Jurkat, Clone E6-1 (cell line): ENCODE measurements around the gene ZBTB45.
"Not testable (repeated sequence)": the region's sequence is repeated elsewhere in the genome, so short reads cannot be mapped to it uniquely, and the experiment has no call there.

Experiments
- DNase-seq: peaks from one replicate; pipeline ENCODE4 v3.0.0-alpha.2; 2011; ENCODE audit warnings: low read depth, low spot score
- H3K4me3 ChIP-seq: 2 replicates; pipeline ENCODE4 v1.5.1; 2011; ENCODE audit warnings: mild to moderate bottlenecking, low read length, control low read depth, moderate library complexity

The ZBTB45 gene

GRCh38 chr19:58514564-58515022 lies 5.0 kb downstream of the ZBTB45 start:
- DNase-seq = no peak
- peak overlapping the region; percentile 98 for H3K4me3 ChIP-seq

GRCh38 chr19:58513694-58514563 lies 5.7 kb downstream of the ZBTB45 start:
- peak overlapping the region; percentile 98 for H3K4me3 ChIP-seq
- DNase-seq = peak; percentile 94

DNA sequence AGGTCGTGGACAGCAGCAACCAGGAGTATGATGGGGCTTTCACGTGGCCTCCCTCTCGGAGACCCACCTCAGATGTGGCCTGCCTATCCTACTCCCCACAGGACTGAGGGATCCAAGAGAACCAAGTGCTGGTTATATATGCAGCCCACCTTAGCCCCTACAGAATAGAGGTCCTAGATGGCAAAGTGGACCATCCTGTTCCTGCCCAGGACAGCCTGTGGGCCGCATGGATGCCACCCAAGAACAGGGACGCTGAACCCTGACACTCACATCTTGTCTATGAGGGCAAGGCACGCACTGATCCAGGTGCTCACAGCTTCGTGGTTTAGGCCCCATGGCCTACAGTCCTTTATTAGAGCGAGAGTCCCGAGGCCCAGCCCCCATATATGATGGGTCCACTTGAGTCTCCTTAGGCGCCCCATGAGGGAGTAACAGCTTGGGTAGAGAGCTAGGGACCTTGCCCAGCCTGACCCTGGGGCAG lies 6.4 kb downstream of the ZBTB45 start:
- H3K4me3 ChIP-seq = peak overlapping the region; percentile 98
- DNase-seq = no peak

DNA sequence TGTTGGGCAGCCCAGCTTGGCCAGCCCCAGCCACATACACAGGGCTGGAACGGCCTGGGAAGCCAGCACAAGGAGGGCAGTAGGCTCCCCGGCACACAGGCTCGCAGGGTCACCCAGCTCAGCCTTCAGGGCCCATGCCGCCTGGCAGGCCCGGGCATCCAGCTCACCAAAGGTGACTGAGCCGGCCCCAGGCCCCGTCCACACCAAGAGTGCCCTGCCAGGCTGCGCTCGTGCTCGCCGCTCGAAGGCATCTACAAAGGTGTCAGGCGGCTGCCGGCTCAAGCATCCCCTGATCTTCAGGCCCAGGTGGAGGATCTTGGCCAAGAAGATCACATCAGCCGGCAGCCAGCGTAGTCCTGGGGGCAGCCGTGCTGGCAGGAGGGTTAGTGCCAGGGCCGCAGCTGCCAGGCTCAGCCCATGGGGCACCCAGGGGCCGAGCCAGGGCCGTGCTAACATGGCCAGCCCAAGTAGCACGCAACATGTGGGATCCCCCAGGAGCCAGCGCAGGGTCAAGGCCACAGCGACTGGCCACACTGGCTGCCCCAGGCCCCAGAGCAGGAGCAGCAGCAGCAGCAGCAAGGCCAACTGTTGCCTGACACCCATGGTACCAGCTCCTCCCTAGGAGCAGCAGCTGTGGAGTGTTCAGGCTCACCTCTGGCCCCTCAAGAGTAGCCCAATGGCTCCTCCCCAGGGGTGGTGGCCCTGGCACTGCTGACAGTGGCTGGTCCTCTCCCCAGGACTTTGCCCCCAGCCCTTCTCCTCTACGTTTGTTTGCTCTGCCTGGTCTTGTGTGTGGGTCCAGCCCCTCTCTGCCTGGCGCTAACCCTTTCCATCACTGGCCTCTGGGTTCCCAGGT lies 8.0 kb downstream of the ZBTB45 start, which contains the start of gene SLC27A5:
Gene SLC27A5 (minus strand): TSS at position 640 of the 856 bp plus-strand sequence. CDS start 37 bp downstream, at position 603.
- no peak for DNase-seq

GRCh38 chr19:58510084-58510862 lies 9.3 kb downstream of the ZBTB45 start:
- no peak for DNase-seq
- H3K4me3 ChIP-seq = no peak overlapping the region

More for the DNA sequence above, 8.0 kb downstream of the ZBTB45 start, which contains the start of gene SLC27A5:
- H3K4me3 ChIP-seq = no peak within 1 kb of the TSS

DNA sequence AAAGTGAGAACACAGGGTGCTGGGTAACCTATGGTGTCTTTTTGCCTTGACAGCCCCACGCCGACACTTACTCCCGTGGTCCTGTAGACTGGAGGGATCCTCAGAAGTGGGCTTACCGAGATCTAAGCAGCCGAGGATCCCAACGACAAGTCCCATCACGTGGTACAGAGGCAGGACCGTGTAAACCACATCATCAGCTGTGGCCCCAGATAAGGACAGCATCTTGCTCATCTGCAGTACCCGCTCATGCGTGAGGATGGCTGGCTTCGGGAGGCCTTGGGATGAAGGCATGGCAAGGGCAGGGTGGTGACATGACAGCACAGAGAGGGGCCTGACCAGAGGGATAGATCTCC lies 9.9 kb downstream of the ZBTB45 start:
- no peak for DNase-seq
- no peak overlapping the region for H3K4me3 ChIP-seq

DNA sequence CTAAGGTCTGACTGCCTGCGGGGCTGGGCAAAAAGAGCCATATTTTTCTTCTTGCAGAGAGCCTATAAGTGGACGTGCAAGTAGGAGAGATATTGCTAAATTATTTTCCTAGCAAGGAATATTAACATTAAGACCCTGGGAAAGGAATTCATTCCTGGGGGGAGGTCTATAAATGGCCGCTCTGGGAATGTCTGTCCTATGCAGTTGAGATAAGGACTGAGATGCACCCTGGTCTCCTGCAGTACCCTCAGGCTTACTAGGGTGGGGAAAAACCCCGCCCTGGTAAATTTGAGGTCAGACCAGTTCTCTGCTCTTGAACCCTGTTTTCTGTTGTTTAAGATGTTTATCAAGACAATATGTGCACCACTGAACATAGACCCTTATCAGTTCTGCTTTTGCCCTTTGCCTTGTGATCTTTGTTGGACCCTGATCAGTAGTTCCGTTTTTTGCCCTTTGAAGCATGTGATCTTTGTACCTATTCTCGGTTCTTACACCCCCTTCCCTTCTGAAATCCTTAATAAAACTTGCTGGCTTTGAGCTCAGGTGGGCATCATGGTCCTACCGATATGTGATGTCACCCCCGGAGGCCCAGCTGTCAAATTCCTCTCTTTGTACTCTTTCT lies 11.9 kb downstream of the ZBTB45 start:
- H3K4me3 ChIP-seq, DNase-seq: not testable (repeated sequence)

DNA sequence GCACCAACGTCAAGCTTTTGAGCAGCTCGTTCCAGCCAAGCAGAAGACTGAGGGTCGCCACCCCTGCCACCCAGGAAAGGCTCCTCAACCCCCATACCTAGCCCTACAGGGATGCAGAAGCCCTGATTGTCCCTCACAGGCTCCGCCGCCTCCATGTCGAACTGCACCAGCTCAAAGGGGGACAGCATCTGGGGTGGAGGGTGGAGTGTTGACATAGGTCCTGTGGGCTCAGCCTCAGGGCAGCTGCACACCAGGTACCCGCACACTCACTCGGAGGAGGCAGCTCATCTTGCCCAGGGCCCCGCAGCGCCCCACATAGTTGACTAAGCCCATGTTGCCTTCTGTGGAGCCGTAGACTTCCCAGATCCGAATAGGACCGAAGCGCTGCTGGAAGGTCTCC lies 19.4 kb downstream of the ZBTB45 start:
- peak overlapping the region; percentile 92 for H3K4me3 ChIP-seq

GRCh38 chr19:58499021-58499927 lies 20.3 kb downstream of the ZBTB45 start:
- peak overlapping the region; percentile 92 for H3K4me3 ChIP-seq
- DNase-seq = peak; percentile 96

More for the DNA sequence above, 19.4 kb downstream of the ZBTB45 start:
- no peak for DNase-seq

DNA sequence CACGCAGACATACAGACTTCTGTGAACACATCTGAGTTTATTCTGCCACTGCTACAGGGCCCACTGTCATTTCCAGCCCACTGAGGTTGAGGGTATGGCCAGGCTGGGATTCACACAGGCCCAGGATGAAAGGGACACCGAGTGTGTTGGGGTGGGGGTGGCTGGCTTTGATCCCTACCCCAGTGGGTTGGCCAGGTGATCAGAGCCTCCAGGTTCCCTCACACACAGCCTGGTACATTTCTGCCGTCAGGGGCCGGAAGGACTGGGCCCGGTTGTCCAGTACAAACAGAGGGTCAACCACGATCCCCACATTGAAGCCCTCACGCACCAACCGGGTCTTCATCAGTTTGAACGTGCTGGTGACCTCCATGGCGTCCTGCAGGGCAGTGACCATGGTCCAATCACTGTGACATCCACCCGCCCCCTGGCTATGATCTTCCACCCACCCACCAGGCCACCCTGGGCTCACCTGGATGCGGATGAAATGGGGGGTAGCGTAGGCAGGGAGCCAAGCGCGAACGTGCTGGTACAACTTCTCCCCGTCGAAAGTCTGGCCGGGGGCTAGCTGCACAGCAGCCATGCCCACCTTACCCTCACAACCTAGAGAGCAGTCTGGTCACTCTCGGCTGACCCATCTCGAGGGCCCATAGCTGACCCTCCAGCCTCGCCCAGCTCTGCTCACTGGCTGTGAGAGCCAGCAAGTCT lies 21.1 kb downstream of the ZBTB45 start:
- no peak for DNase-seq
- H3K4me3 ChIP-seq = peak overlapping the region; percentile 92

DNA sequence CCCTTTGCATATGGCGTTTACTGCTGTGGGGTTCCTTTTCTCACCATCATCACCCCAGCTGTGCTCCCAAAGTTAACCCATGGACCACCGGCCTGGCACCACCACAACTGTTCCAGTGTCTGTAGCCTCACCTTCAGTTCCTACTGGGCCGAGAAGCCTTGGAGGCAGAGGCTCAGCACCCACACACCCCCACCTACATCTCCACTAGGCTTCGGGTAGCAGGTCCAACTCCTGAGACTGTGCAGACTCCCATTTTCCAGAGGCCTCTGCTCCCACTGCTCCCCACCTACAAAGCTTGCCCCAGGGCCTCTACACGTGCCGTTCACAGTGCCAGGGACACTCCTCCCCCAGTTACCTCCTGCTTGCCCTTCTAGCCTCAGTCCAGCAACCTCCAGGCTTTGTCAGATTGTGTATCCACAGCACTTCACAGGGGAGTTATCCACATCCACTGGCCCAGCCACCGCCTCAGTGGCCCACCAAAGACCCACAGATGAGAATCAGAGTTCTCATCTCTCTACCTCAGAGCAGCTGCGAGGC lies 21.9 kb downstream of the ZBTB45 start:
- peak overlapping the region; percentile 92 for H3K4me3 ChIP-seq
- DNase-seq = no peak

DNA sequence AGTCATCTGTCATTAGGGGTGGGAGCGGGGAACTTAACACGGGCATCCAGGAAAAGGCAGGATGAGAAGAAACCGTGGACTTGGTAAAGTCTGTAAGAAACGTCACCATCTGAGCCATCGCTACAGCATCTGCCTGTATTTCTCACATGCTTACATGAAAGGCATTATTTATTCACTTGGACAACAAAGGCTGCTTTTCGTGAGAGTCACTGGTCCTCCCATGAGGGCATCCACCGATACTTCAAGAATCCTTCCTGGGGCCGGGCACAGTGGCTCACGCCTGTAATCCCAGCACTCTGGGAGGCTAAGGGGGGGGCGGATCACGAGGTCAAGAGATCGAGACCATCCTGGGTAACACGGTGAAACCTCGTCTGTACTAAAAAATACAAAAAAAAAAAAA lies 27.3 kb downstream of the ZBTB45 start:
- H3K4me3 ChIP-seq = no peak overlapping the region
- no peak for DNase-seq

DNA sequence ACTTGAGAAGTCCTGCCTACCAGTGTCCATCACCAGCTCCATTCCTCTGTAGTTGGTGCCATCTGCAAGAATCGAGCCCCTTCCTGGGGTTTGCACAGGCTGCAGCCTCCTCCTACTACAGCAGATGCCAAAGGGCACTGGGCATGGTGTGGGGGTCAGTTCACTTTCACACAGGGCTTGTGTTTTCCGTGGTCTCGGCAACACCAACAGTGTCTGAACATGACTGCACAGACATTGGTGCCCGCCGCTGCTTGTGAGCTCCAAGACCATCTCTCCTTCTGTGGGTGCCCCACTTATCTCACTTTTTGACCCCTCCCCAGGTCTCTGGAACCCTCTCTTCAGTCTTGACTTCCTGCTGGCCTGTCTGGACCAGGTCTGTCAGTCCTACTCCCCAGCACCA lies 28.2 kb downstream of the ZBTB45 start:
- H3K4me3 ChIP-seq = no peak overlapping the region
- DNase-seq = no peak

DNA sequence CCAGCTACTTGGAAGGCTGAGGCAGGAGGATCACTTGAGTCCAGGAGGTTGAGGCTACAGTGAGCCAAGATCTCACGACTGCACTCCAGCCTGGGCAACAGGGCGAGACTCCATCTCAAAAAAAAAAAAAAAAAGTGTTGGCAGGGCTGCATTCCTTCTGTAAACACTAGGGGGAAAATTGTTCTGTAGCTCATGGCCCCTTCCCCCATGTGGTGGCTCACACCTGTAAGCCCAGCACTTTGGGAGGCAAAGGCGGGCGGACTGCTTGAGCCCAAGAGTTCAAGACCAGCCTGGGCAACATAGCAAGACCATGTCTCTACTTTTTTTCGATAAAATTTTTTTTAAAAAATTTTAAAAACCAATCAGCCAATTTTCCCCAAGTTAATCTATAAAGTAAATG lies 35.3 kb downstream of the ZBTB45 start:
- not testable (repeated sequence) for DNase-seq, H3K4me3 ChIP-seq

DNA sequence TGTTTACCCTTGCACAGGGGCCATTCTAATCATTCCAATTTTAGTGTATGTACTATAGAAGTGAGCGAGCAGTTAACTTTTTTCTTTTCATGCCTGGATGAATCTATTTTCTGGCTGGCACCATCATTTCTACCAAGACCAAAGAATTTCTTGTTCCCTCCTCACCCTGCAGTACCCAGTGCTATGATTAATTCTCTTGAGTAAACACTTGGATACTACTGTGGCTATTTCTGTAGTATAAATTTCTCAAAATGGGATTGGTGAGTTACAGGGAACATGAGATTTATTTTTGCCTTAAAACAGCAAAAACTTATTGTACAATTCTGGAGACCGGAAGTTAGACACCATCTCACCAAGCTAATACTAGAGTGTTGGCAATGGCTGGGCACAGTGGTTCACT lies 35.8 kb downstream of the ZBTB45 start:
- H3K4me3 ChIP-seq = no peak overlapping the region
- no peak for DNase-seq

DNA sequence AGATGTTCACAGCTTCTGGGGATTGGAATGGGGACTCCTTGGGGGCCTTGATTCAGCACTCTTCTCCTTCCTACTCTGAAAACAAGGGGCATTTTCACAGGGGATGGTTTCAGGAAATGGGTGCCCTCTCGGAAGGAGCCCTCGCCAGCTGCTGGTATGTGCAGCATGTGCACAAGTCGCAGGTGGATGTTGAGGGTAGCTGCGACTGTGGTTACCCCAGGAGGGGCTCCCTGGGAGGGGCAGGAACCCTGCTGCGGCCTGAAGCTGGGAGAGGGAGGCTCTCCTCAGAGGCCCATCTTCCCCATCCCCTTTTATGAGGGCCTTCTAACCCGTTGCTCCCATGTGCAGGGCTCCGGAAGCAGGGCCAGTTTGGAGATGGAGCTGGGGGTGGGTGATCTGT lies 37.2 kb downstream of the ZBTB45 start:
- peak overlapping the region; percentile 11 for H3K4me3 ChIP-seq
- DNase-seq = peak; percentile 65

- H3K4me3 ChIP-seq = no peak overlapping the region
- no peak for DNase-seq
Observed at GRCh38 chr19:58480831-58481230, 38.8 kb downstream of the ZBTB45 start.
